GM12878 (cell line): ENCODE measurements around the gene MEGF6. TPM values are rescaled to one million over a fixed set of nuclear protein-coding genes. Genes with fewer than 3 reads are reported as not detected.

Source experiments
- BRCA1 ChIP-seq: IDR thresholded peaks from 2 replicates; pipeline ENCODE4 v1.6.1; 2011; ENCODE audit warnings: low read depth, low read length, improper control_type of control experiment
- CHD1 ChIP-seq: IDR thresholded peaks from 2 replicates; pipeline ENCODE4 v1.6.1; 2012; ENCODE audit warnings: low read depth, low read length, improper control_type of control experiment
- EGR1 ChIP-seq, 2 experiments: IDR thresholded peaks; 1 replicate in 1 of 2; 2 replicates in 1 of 2; pipeline ENCODE4 v1.6.1; 2011 to 2012; ENCODE audit warnings: low read depth in 2 of 2, low read length in 2 of 2, borderline replicate concordance in 1 of 2, mild to moderate bottlenecking in 1 of 2, moderate library complexity in 1 of 2
- RB1 ChIP-seq: fragments of 450-650 bp; formaldehyde crosslinking; IDR thresholded peaks from 2 replicates; pipeline ENCODE4 v1.6.1; 2017; ENCODE audit warnings: mild to moderate bottlenecking, borderline replicate concordance
- SIX5 ChIP-seq: IDR thresholded peaks from 2 replicates; pipeline ENCODE4 v1.6.1; 2011; ENCODE audit warnings: mild to moderate bottlenecking, low read depth, low read length, moderate library complexity; ENCODE audit not compliant: severe bottlenecking
- SMARCA5 ChIP-seq: fragments of 450-650 bp; IDR thresholded peaks from 2 replicates; pipeline ENCODE4 v1.6.1; 2017; ENCODE audit warnings: mild to moderate bottlenecking
- TCF3 ChIP-seq: IDR thresholded peaks from 2 replicates; pipeline ENCODE4 v1.6.1; 2012; ENCODE audit warnings: low read depth, mild to moderate bottlenecking, low read length, borderline replicate concordance; ENCODE audit not compliant: insufficient read depth
- polyA plus RNA-seq, 11 experiments: library from polyadenylated mRNA; depleted of rRNA in 4 of 11; unstranded in 6 of 11; stranded (reverse) in 5 of 11; fragments of >200 nt; fragmentation: Nextera tagmentation in 4 of 11; fragmentation: Illumina TruSeq in 1 of 11; extraction: Ambion mirVana in 4 of 11; extraction: Trizol in 1 of 11; gene quantifications; 1 replicate in 1 of 11; 2 replicates in 10 of 11; pipeline versions ENCODE4 v1.2.1 to v1.2.3, GENCODE V29; 2011 to 2016; ENCODE audit warnings: inconsistent platforms in 2 of 11, missing spikeins in 2 of 11, low read depth in 1 of 11
- total RNA-seq, 4 experiments: library from RNA; depleted of rRNA in 3 of 4; stranded (reverse); fragments of >200 nt in 3 of 4; fragmentation: Illumina TruSeq in 1 of 4; extraction: Trizol in 1 of 4; gene quantifications; 2 replicates each; pipeline versions ENCODE4 v1.2.1 to v1.2.3, GENCODE V29; 2013 to 2021
- TF ChIP-seq, protein P1 (sequence below): fragments of 450-650 bp; IDR thresholded peaks from 2 replicates; pipeline ENCODE4 v1.6.1; 2016; ENCODE audit warnings: mild to moderate bottlenecking
- TF ChIP-seq, protein P2 (sequence below), 3 experiments: IDR thresholded peaks in 2 of 3; conservative IDR thresholded peaks in 1 of 3; 2 replicates each; pipeline ENCODE4 v1.5.1; 2011; ENCODE audit warnings: low read depth in 3 of 3, low read length in 3 of 3, mild to moderate bottlenecking in 3 of 3, control low read depth in 2 of 3, moderate library complexity in 2 of 3, inconsistent platforms in 1 of 3, mixed read lengths in 1 of 3; ENCODE audit not compliant: control insufficient read depth in 2 of 3, insufficient read depth in 1 of 3; ENCODE audit errors: extremely low read depth in 1 of 3

MEGF6 gene
- total and polyA plus RNA-seq, 10 of the 15 experiments (the other 5 are each of a cell fraction or from before 2014, with no cell fraction given), result 0.03 to 0.41 TPM; not detected in 8

DNA sequence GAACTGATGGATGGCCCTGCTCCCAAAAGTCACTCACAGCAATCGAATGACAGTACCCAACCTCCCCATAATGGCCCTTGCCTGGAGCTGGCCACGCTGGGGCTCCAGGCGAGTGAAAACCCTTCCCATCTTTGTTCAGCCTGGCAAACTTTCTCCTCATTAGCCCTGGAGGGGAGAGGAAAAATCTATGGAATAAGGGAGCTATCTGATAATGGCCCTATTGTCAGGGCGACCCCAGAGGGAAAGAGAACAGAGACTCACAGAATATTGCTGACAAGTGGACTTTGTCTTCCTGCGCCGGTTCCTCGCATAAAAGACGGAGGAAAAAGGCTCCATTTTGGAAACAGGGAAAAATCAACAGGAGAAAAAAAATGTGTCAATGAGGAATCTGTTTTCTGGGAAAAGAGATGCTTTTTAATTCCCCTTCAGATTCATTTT, 169.9 kb downstream of the MEGF6 start (continued):
- no peak for TF ChIP-seq BRCA1
- no peak for TF ChIP-seq EGR1 (IDR thresholded peaks at IDR 0.05; ENCODE audit: borderline replicate concordance in 1 of 2, low read depth in 2 of 2, low read length in 2 of 2)
- TF ChIP-seq, protein P1, sequence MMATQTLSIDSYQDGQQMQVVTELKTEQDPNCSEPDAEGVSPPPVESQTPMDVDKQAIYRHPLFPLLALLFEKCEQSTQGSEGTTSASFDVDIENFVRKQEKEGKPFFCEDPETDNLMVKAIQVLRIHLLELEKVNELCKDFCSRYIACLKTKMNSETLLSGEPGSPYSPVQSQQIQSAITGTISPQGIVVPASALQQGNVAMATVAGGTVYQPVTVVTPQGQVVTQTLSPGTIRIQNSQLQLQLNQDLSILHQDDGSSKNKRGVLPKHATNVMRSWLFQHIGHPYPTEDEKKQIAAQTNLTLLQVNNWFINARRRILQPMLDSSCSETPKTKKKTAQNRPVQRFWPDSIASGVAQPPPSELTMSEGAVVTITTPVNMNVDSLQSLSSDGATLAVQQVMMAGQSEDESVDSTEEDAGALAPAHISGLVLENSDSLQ, result no peak
- no peak for TF ChIP-seq SMARCA5
- TF ChIP-seq RB1, result no peak
- TF ChIP-seq, protein P2, sequence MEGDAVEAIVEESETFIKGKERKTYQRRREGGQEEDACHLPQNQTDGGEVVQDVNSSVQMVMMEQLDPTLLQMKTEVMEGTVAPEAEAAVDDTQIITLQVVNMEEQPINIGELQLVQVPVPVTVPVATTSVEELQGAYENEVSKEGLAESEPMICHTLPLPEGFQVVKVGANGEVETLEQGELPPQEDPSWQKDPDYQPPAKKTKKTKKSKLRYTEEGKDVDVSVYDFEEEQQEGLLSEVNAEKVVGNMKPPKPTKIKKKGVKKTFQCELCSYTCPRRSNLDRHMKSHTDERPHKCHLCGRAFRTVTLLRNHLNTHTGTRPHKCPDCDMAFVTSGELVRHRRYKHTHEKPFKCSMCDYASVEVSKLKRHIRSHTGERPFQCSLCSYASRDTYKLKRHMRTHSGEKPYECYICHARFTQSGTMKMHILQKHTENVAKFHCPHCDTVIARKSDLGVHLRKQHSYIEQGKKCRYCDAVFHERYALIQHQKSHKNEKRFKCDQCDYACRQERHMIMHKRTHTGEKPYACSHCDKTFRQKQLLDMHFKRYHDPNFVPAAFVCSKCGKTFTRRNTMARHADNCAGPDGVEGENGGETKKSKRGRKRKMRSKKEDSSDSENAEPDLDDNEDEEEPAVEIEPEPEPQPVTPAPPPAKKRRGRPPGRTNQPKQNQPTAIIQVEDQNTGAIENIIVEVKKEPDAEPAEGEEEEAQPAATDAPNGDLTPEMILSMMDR (IDR thresholded peaks at IDR 0.05 in 2 of 3, conservative IDR thresholded peaks at IDR 0.05 in 1 of 3; ENCODE audit: control insufficient read depth in 2 of 3, extremely low read depth in 1 of 3, insufficient read depth in 1 of 3, low read depth in 3 of 3, low read length in 3 of 3), result no peak
- no peak for TF ChIP-seq CHD1
- no peak for TF ChIP-seq TCF3
- TF ChIP-seq SIX5, result no peak
- TF ChIP-seq, all 136 proteins: peak for 0
